OCI-LY1 (cell line): ENCODE results near the gene CDH26.

Experiments
- H2AFZ ChIP-seq: fragments of 200-600 bp; sonication (generic), shearing (Covaris generic); 2 replicates; pipeline ENCODE4 v1.6.0; 2014; ENCODE audit warnings: antibody characterized with exemption, mild to moderate bottlenecking, low read length
- H3F3A ChIP-seq: fragments of 200-600 bp; sonication (generic), shearing (Covaris generic); 2 replicates; pipeline ENCODE4 v1.6.0; 2014; ENCODE audit warnings: mild to moderate bottlenecking, antibody characterized with exemption, low read length, moderate library complexity; ENCODE audit not compliant: insufficient read depth
- H3K27ac ChIP-seq: fragments of 200-600 bp; sonication (generic); 2 replicates; pipeline ENCODE4 v1.5.1; 2014; ENCODE audit warnings: low read length, mixed run types, mild to moderate bottlenecking, low read depth; ENCODE audit not compliant: poor library complexity, severe bottlenecking
- H3K27me3 ChIP-seq: fragments of 200-600 bp; sonication (generic); 2 replicates; pipeline ENCODE4 v1.6.0; 2014; ENCODE audit warnings: antibody characterized with exemption, mild to moderate bottlenecking, low read length, moderate library complexity; ENCODE audit not compliant: insufficient read depth
- H3K36me3 ChIP-seq: fragments of 200-600 bp; sonication (generic); 2 replicates; pipeline ENCODE4 v1.6.1; 2014; ENCODE audit warnings: mild to moderate bottlenecking, antibody characterized with exemption, low read length, moderate library complexity, mixed read lengths; ENCODE audit not compliant: insufficient read depth
- H3K4me1 ChIP-seq: fragments of 200-600 bp; sonication (generic); 2 replicates; pipeline ENCODE4 v1.5.1; 2014; ENCODE audit warnings: mild to moderate bottlenecking, low read length, moderate library complexity; ENCODE audit not compliant: insufficient read depth, severe bottlenecking
- H3K4me2 ChIP-seq: fragments of 200-600 bp; sonication (generic), shearing (Covaris generic); 2 replicates; pipeline ENCODE4 v1.6.1; 2014; ENCODE audit warnings: low read length
- H3K4me3 ChIP-seq: fragments of 200-600 bp; sonication (generic); 2 replicates; pipeline ENCODE4 v1.5.1; 2014; ENCODE audit warnings: low read length, low read depth, mild to moderate bottlenecking, mixed read lengths; ENCODE audit not compliant: poor library complexity, severe bottlenecking
- H3K79me2 ChIP-seq: fragments of 200-600 bp; shearing (Covaris generic); 2 replicates; pipeline ENCODE4 v1.6.1; 2016; ENCODE audit warnings: mixed run types, low read length, mixed read lengths; ENCODE audit not compliant: insufficient read depth
- H3K9ac ChIP-seq: fragments of 200-600 bp; sonication (generic), shearing (Covaris generic); 2 replicates; pipeline ENCODE4 v1.6.1; 2014; ENCODE audit warnings: mild to moderate bottlenecking, low read length, mixed read lengths
- H3K9me2 ChIP-seq: fragments of 200-600 bp; sonication (generic), shearing (Covaris generic); 2 replicates; pipeline ENCODE4 v1.6.1; 2014; ENCODE audit warnings: low read depth, mild to moderate bottlenecking, low read length, mixed read lengths
- H3K9me3 ChIP-seq: fragments of 200-600 bp; shearing (Covaris generic); 2 replicates; pipeline ENCODE4 v1.6.1; 2014; ENCODE audit warnings: low read length, mixed read lengths
- H4K20me1 ChIP-seq: fragments of 200-600 bp; sonication (generic), shearing (Covaris generic); 2 replicates; pipeline ENCODE4 v1.6.0; 2016; ENCODE audit warnings: mild to moderate bottlenecking, low read length; ENCODE audit not compliant: insufficient read depth
- CTCF ChIP-seq: fragments of 200-600 bp; sonication (generic), shearing (Covaris generic); IDR thresholded peaks from 2 replicates; pipeline ENCODE4 v1.5.1; 2017; ENCODE audit warnings: mild to moderate bottlenecking, antibody characterized with exemption, low read length, moderate library complexity, mixed read lengths
- EZH2 ChIP-seq: fragments of 200-600 bp; sonication (generic), shearing (Covaris generic); IDR thresholded peaks from 2 replicates; pipeline ENCODE4 v1.8.0; 2017; ENCODE audit warnings: borderline replicate concordance, mixed run types, mild to moderate bottlenecking, antibody characterized with exemption, low read length, moderate library complexity, mixed read lengths

CDH26 gene

DNA sequence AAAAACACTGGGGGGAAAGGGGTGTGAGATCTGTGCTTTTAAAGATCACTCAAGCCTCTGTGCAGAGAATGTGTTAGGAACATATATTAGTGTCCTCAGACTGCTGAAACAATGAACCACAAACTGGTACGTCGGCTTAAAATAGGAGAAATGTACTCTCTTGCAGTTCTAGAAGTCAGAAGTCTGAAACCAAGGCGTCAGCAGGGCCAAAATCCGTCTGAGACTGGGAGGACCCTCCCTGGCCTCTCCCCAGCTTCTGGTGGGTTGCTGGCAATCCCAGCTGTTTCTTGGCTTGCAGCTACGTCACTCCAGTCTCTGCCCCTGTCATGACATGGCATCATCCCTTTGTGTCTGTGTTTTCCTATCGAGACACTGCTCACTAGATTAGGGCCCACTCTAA, 3.9 kb downstream of the CDH26 start:
- H4K20me1 ChIP-seq: no peaks in the 10 kb centered on the region
- H3K4me3 ChIP-seq: no peak overlapping the region
- H3K27me3 ChIP-seq: no peaks in the 10 kb centered on the region
- no peaks in the 10 kb centered on the region for H3F3A ChIP-seq
- H3K9me2 ChIP-seq: no peaks in the 10 kb centered on the region
- H3K4me1 ChIP-seq: no peaks in the 10 kb centered on the region
- TF ChIP-seq CTCF (no peak), EZH2 (no peak)
- no peak overlapping the region for H3K9ac ChIP-seq
- no peaks in the 10 kb centered on the region for H3K36me3 ChIP-seq
- H3K27ac ChIP-seq: no peak overlapping the region
- no peak overlapping the region for H3K4me2 ChIP-seq
- H2AFZ ChIP-seq: no peak overlapping the region
- H3K79me2 ChIP-seq: no peaks in the 10 kb centered on the region
- H3K9me3 ChIP-seq: no peaks in the 10 kb centered on the region

DNA sequence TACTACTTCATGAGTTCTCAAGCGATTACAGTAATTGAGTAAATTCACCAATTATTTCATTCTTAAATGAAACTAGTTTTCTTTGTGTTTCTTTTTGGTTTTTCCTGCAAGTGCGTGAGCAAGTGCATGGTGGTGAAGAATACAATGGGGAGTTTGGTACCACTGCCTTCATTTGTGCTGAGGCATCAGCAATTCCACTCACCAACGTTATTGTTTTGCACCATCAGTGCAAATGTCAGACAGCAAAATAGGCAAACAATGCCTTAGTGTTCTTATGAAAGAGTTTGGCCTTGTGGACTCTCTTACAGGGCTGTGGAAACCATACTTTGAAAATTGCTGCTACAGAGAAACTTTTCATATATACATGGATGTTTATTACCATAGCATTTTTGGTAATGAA, 8.2 kb downstream of the CDH26 start:
- no peaks in the 10 kb centered on the region for H4K20me1 ChIP-seq
- H3F3A ChIP-seq: no peaks in the 10 kb centered on the region
- H3K9me3 ChIP-seq: no peaks in the 10 kb centered on the region
- H3K9ac ChIP-seq: no peak overlapping the region
- H3K4me1 ChIP-seq: no peaks in the 10 kb centered on the region
- no peak overlapping the region for H3K27ac ChIP-seq
- H2AFZ ChIP-seq: no peak overlapping the region
- no peak overlapping the region for H3K4me3 ChIP-seq
- no peaks in the 10 kb centered on the region for H3K36me3 ChIP-seq
- no peak overlapping the region for H3K4me2 ChIP-seq
- H3K27me3 ChIP-seq: no peaks in the 10 kb centered on the region
- no peaks in the 10 kb centered on the region for H3K9me2 ChIP-seq
- no peaks in the 10 kb centered on the region for H3K79me2 ChIP-seq
- TF ChIP-seq EZH2 (no peak), CTCF (no peak)

DNA sequence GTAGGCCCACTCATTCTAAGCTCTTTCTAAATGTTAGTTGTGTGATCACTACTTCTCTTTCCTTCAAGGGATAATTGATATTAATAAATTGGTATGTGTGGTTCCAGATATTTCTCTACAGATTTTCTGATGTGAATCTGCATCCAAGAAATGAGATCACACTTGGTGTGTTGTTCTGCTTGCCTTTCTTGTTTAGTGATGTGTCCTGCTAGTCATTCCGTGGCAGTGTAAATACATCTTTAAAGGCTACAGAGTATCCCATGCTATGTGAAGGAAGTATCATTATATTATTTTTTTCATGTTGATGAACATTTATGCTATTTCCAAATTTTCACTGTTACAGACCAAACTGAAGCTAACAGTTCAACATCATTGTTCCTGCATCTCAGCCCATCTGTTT, 13.2 kb downstream of the CDH26 start:
- Histone ChIP-seq H3K4me1 (no peaks in the 10 kb centered on the region), H3K27ac (no peak overlapping the region), H3K9ac (no peak overlapping the region), H4K20me1 (no peaks in the 10 kb centered on the region), H3K9me2 (no peaks in the 10 kb centered on the region), H3K36me3 (no peaks in the 10 kb centered on the region), H3K4me2 (no peak overlapping the region), H3K9me3 (no peaks in the 10 kb centered on the region), H3F3A (no peaks in the 10 kb centered on the region), H3K79me2 (no peaks in the 10 kb centered on the region), H2AFZ (no peak overlapping the region), H3K4me3 (no peak overlapping the region), H3K27me3 (no peaks in the 10 kb centered on the region)
- no peak for TF ChIP-seq EZH2
- TF ChIP-seq CTCF: no peak
